Inferior parietal cortex (tissue), 1 donor: ENCODE measurements around the gene DPF3.

ENCODE experiments used
- DNase-seq: peaks from one replicate; pipeline ENCODE4 v3.0.0-alpha.2; 2016; ENCODE audit errors: extremely low spot score

Gene DPF3

GRCh38 chr14:72742838-72743195 is 151.1 kb downstream of the DPF3 start:
- no peak for DNase-seq

- DNase-seq = no peak
Measured at GRCh38 chr14:72742118-72742837, 151.6 kb downstream of the DPF3 start.

- no peak for DNase-seq
Measured at GRCh38 chr14:72741826-72742117, 152.1 kb downstream of the DPF3 start.

GRCh38 chr14:72740966-72741825 is 152.7 kb downstream of the DPF3 start:
- DNase-seq = no peak

- no peak for DNase-seq
Measured at GRCh38 chr14:72740504-72740961, 153.4 kb downstream of the DPF3 start.

GRCh38 chr14:72739446-72740405 is 154.2 kb downstream of the DPF3 start:
- DNase-seq = no peak

GRCh38 chr14:72738161-72738611 is 155.7 kb downstream of the DPF3 start:
- no peak for DNase-seq

- no peak for DNase-seq
Measured at GRCh38 chr14:72737560-72737943, 156.3 kb downstream of the DPF3 start.

- no peak for DNase-seq
Measured at GRCh38 chr14:72736786-72737559, 156.9 kb downstream of the DPF3 start.

GRCh38 chr14:72736308-72736707 is 157.6 kb downstream of the DPF3 start:
- no peak for DNase-seq

GRCh38 chr14:72732022-72732780 is 161.7 kb downstream of the DPF3 start:
- no peak for DNase-seq

GRCh38 chr14:72731252-72732020 is 162.5 kb downstream of the DPF3 start:
- DNase-seq = no peak

- no peak for DNase-seq
Measured at GRCh38 chr14:72730468-72730867, 163.4 kb downstream of the DPF3 start.

- DNase-seq = no peak
Measured at GRCh38 chr14:72726444-72726843, 167.5 kb downstream of the DPF3 start.

- no peak for DNase-seq
Measured at GRCh38 chr14:72723858-72724530, 169.9 kb downstream of the DPF3 start.

- DNase-seq = no peak
Measured at GRCh38 chr14:72722201-72722785, 171.6 kb downstream of the DPF3 start.

GRCh38 chr14:72721083-72721482 is 172.8 kb downstream of the DPF3 start:
- no peak for DNase-seq

GRCh38 chr14:72717220-72717619 is 176.7 kb downstream of the DPF3 start:
- DNase-seq = no peak

- DNase-seq = no peak
Measured at GRCh38 chr14:72716476-72716875, 177.4 kb downstream of the DPF3 start.
